BE2C (cell line): ENCODE measurements around the gene PADI1.

Experiments
- DNase-seq: peaks from one replicate; pipeline ENCODE4 v3.0.0-alpha.2; 2020
- H3K27me3 ChIP-seq: fragments of 250-450 bp; sonication (Bioruptor Pico); 2 replicates; pipeline ENCODE4 v1.5.1; 2020; ENCODE audit warnings: mild to moderate bottlenecking
- H3K36me3 ChIP-seq: fragments of 250-450 bp; sonication (Bioruptor Pico); 2 replicates; pipeline ENCODE4 v1.5.1; 2020; ENCODE audit warnings: mild to moderate bottlenecking
- H3K4me1 ChIP-seq: fragments of 250-450 bp; sonication (Bioruptor Pico); 2 replicates; pipeline ENCODE4 v1.5.1; 2020
- H3K4me3 ChIP-seq: 2 replicates; pipeline ENCODE4 v1.5.1; 2011; ENCODE audit warnings: low read depth, low read length
- H3K9me3 ChIP-seq: fragments of 250-450 bp; sonication (Bioruptor Pico); 2 replicates; pipeline ENCODE4 v1.5.1; 2020
- TF ChIP-seq, protein P1 (sequence below): IDR thresholded peaks from 2 replicates; pipeline ENCODE4 v1.5.1; 2012; ENCODE audit warnings: mild to moderate bottlenecking, low read depth, low read length

Gene PADI1

DNA sequence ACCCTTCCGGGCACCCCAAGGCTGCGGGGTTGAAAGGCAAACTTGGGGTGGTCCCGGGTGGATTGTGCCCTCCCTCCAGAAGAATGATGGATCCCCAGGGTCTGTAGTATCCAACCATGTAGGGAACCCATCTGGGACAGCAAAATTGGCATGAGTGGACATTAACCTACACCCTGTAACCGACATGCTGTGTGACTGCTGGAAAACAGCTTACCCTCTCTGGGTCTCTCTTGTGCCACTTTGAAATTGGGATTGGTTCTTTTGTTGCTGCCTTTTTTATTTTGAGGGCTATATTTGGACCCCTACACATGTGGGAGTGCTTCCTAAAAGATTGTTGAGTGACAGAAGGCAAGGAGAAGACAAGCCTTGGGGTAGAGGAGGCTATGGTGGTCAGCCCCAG lies 19.5 kb downstream of the PADI1 start:
- no peaks in the 10 kb centered on the region for H3K9me3 ChIP-seq
- H3K4me1 ChIP-seq: no peaks in the 10 kb centered on the region
- TF ChIP-seq, protein P1, sequence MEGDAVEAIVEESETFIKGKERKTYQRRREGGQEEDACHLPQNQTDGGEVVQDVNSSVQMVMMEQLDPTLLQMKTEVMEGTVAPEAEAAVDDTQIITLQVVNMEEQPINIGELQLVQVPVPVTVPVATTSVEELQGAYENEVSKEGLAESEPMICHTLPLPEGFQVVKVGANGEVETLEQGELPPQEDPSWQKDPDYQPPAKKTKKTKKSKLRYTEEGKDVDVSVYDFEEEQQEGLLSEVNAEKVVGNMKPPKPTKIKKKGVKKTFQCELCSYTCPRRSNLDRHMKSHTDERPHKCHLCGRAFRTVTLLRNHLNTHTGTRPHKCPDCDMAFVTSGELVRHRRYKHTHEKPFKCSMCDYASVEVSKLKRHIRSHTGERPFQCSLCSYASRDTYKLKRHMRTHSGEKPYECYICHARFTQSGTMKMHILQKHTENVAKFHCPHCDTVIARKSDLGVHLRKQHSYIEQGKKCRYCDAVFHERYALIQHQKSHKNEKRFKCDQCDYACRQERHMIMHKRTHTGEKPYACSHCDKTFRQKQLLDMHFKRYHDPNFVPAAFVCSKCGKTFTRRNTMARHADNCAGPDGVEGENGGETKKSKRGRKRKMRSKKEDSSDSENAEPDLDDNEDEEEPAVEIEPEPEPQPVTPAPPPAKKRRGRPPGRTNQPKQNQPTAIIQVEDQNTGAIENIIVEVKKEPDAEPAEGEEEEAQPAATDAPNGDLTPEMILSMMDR: no peak
- no peak for DNase-seq
- no peak overlapping the region for H3K4me3 ChIP-seq
- H3K36me3 ChIP-seq: no peaks in the 10 kb centered on the region
- H3K27me3 ChIP-seq: no peaks in the 10 kb centered on the region

DNA sequence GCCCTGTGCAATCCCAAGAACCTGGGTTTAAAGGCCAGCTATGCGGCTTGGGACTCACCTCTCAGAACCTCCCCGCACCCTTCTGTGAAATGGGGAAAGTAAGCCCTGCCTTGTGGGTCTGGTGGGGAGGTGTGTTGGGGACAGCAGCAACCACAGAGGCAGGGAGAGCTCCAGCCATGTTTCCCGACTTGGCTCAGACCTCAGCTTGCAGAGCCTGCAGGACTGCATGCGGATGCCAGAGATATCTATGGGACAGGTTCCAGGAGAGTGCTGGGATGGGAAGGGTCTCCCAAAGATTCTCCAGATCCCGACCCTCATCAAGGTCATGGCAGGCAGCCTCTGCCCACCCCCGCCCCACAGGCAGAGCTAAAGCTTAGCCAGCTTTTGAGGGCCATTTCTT lies 20.2 kb downstream of the PADI1 start:
- TF ChIP-seq, protein P1: no peak

DNA sequence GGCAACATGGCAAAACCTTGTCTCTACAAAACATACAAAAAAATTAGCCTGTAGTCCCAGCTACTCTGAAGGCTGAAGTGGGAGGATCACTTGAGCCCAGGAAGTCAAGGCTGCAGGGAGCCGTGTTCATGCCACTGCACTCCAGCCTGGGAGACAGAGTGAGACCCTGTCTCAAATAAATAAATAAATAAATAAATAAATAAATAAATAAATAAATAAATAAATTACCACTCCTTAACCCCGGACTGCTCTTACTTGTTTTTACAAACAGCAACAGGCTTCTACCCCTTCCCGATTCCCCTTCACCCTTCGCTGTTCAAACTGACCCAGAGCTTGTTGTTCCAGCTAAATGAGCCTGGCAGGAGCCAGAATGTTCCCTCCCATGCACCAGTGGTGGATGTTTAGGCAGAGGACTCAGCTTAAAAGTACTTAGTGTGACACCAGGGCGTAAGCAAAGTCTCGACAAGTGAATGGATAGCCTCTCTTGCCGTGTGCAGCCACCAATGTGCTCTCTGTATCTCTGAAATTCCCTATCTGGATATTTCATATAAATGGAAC lies 22.5 kb downstream of the PADI1 start:
- Histone ChIP-seq H3K27me3 (no peaks in the 10 kb centered on the region), H3K4me1 (no peaks in the 10 kb centered on the region), H3K4me3 (no peak overlapping the region), H3K36me3 (no peaks in the 10 kb centered on the region), H3K9me3 (no peaks in the 10 kb centered on the region)
- TF ChIP-seq, protein P1: no peak
- no peak for DNase-seq

More for the DNA sequence above, 20.2 kb downstream of the PADI1 start:
- DNase-seq: no peak
- H3K36me3 ChIP-seq: no peaks in the 10 kb centered on the region
- H3K27me3 ChIP-seq: no peaks in the 10 kb centered on the region
- H3K4me1 ChIP-seq: no peaks in the 10 kb centered on the region
- H3K4me3 ChIP-seq: no peak overlapping the region
- no peaks in the 10 kb centered on the region for H3K9me3 ChIP-seq

DNA sequence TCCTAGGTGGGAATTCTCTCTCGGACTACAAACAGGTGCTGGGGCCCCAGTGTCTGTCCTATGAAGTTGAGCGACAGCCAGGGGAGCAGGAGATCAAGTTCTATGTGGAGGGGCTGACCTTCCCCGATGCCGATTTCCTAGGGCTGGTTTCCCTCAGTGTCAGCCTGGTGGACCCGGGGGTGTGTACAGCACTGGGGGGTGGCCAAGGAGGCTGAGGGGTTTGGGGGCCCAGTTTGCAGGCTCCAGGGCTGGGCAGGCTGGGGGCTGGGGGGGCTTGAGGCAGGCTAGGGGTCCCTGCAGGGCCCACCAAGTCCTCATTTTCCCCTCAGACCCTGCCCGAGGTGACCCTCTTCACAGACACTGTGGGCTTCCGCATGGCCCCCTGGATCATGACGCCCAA lies 23.7 kb downstream of the PADI1 start:
- no peak for DNase-seq
- Histone ChIP-seq H3K4me1 (no peaks in the 10 kb centered on the region), H3K9me3 (no peaks in the 10 kb centered on the region), H3K27me3 (no peaks in the 10 kb centered on the region), H3K36me3 (no peaks in the 10 kb centered on the region), H3K4me3 (no peak overlapping the region)
- TF ChIP-seq, protein P1: no peak

DNA sequence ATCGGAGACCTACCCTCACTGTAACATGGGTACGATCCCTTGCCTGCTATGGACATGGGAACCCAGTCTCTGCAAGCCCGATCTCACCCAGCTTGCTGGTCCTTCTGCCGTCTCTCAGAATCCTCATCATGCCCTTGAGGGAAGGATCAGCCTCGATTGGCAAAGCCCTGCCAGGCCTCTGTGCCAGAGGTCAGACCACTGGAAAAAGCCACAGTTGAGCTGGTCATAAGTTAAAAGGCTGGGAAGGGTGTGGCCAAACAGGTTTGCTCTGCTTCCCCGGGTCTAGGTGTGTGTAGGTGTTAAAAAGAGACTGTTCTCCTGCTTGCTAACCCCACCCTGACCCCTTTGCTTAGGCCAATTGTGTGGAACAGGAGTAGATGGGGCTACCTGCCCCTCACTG lies 24.5 kb downstream of the PADI1 start:
- TF ChIP-seq, protein P1: no peak

DNA sequence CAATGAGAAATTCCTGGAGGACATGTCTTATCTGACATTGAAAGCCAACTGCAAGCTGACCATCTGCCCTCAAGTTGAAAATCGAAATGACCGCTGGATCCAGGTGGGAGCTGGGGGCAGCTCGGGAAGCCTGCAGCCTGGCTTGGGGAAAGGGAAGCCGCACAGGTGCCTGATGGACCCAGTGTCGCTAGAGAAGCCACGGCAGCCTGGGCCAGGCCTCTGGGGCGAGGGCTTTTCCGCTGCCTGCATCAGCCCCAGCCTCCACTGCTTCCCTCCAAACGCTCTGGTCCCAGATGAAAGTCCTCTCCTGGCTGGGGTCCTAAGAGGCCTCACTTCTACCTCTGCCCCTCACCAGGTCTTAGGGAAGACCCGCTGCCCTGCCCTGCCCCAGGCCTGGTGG lies 25.2 kb downstream of the PADI1 start:
- H3K4me1 ChIP-seq: no peaks in the 10 kb centered on the region
- TF ChIP-seq, protein P1: no peak
- no peaks in the 10 kb centered on the region for H3K9me3 ChIP-seq
- H3K4me3 ChIP-seq: no peak overlapping the region
- no peak for DNase-seq
- H3K36me3 ChIP-seq: no peaks in the 10 kb centered on the region
- no peaks in the 10 kb centered on the region for H3K27me3 ChIP-seq

More for the DNA sequence above, 24.5 kb downstream of the PADI1 start:
- DNase-seq: no peak
- H3K4me3 ChIP-seq: no peak overlapping the region
- H3K36me3 ChIP-seq: no peaks in the 10 kb centered on the region
- H3K4me1 ChIP-seq: no peaks in the 10 kb centered on the region
- H3K9me3 ChIP-seq: no peaks in the 10 kb centered on the region
- H3K27me3 ChIP-seq: no peaks in the 10 kb centered on the region
